NT2/D1 (cell line): ENCODE measurements around the gene VPS36.

Experiments used
- DNase-seq: peaks from one replicate; pipeline ENCODE4 v3.0.0-alpha.2; 2011; ENCODE audit warnings: low read depth, low spot score
- H3K27me3 ChIP-seq: 2 replicates; pipeline ENCODE4 v1.6.0; 2011; ENCODE audit warnings: mild to moderate bottlenecking; ENCODE audit not compliant: insufficient read length, insufficient read depth
- H3K36me3 ChIP-seq: 2 replicates; pipeline ENCODE4 v1.6.1; 2011; ENCODE audit warnings: mild to moderate bottlenecking, low read length, mixed read lengths; ENCODE audit not compliant: insufficient read depth, insufficient read length
- H3K4me1 ChIP-seq: 2 replicates; pipeline ENCODE4 v1.5.1; 2011; ENCODE audit not compliant: insufficient read depth, insufficient read length
- H3K4me3 ChIP-seq: 2 replicates; pipeline ENCODE4 v1.5.1; 2011; ENCODE audit warnings: low read depth; ENCODE audit not compliant: insufficient read length
- H3K9ac ChIP-seq: 2 replicates; pipeline ENCODE4 v1.6.0; 2011; ENCODE audit warnings: low read depth; ENCODE audit not compliant: insufficient read length
- H3K9me3 ChIP-seq: 2 replicates; pipeline ENCODE4 v1.5.1; 2011; ENCODE audit warnings: mild to moderate bottlenecking, low read length; ENCODE audit not compliant: insufficient read depth
- SUZ12 ChIP-seq: IDR thresholded peaks from 2 replicates; pipeline ENCODE4 v1.6.1; 2011; ENCODE audit not compliant: insufficient read length, insufficient read depth; ENCODE audit errors: extremely low read depth
- YY1 ChIP-seq: IDR thresholded peaks from 2 replicates; pipeline ENCODE4 v1.6.1; 2011; ENCODE audit not compliant: insufficient read length, insufficient read depth
- ZNF274 ChIP-seq: IDR thresholded peaks from 2 replicates; pipeline ENCODE4 v1.6.1; 2011; ENCODE audit warnings: mild to moderate bottlenecking, low read depth, low read length

The VPS36 gene

GRCh38 chr13:52463526-52463925 lies 13.1 kb upstream of the VPS36 start:
- no peak overlapping the region for H3K9ac ChIP-seq
- TF ChIP-seq SUZ12: no peak
- no peak for TF ChIP-seq ZNF274
- no peak for TF ChIP-seq YY1
- no peaks in the 10 kb centered on the region for H3K27me3 ChIP-seq
- H3K4me1 ChIP-seq: no peaks in the 10 kb centered on the region
- no peak overlapping the region for H3K4me3 ChIP-seq
- H3K36me3 ChIP-seq: peaks cover 16% of the 10 kb centered on the region
- no peaks in the 10 kb centered on the region for H3K9me3 ChIP-seq
- no peak for DNase-seq

DNA sequence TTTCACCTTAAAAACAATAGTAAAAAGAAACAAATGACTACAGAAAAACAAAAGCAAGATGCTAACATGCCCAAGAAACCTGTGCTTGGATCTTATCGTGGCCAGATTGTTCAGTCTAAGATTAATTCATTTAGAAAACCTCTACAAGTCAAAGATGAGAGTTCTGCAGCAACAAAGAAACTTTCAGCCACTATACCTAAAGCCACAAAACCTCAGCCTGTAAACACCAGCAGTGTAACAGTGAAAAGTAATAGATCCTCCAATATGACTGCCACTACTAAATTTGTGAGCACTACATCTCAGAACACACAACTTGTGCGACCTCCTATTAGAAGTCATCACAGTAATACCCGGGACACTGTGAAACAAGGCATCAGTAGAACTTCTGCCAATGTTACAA lies 10.8 kb upstream of the VPS36 start:
- H3K4me3 ChIP-seq: no peak overlapping the region
- H3K9me3 ChIP-seq: no peaks in the 10 kb centered on the region
- H3K36me3 ChIP-seq: peaks cover 17% of the 10 kb centered on the region

DNA sequence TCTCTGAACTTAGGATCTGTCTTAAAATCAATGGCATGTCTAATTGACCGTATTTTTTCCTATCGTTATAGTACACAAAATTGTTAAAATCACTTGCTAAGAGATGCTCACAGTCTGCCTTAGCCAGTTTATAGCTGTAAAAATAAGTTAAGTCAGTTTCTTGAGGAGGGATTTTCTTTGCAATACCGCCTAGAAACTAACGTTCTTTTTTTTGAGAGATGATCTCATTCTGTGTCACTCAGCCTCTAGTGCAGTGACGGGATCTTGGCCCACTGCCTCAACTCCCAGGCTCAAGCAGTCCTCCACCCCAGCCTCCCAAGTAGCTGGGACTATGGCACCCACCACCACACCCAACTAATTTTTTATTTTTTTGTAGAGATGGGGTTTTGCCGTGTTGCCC lies 9.2 kb upstream of the VPS36 start:
- Histone ChIP-seq H3K4me1 (no peaks in the 10 kb centered on the region), H3K9me3 (no peaks in the 10 kb centered on the region), H3K4me3 (no peak overlapping the region), H3K9ac (no peak overlapping the region), H3K27me3 (no peaks in the 10 kb centered on the region), H3K36me3 (peaks cover 13% of the 10 kb centered on the region)
- TF ChIP-seq ZNF274: no peak
- TF ChIP-seq YY1: no peak
- TF ChIP-seq SUZ12: no peak
- no peak for DNase-seq

More for the DNA sequence above, 10.8 kb upstream of the VPS36 start:
- no peak for TF ChIP-seq SUZ12
- TF ChIP-seq ZNF274: no peak
- TF ChIP-seq YY1: no peak
- Histone ChIP-seq H3K27me3 (no peaks in the 10 kb centered on the region), H3K4me1 (no peaks in the 10 kb centered on the region), H3K9ac (no peak overlapping the region)
- DNase-seq: no peak

- Histone ChIP-seq H3K4me3 (peak overlapping the region; percentile 47), H3K36me3 (peaks cover 6% of the 10 kb centered on the region), H3K27me3 (no peaks in the 10 kb centered on the region), H3K9me3 (no peaks in the 10 kb centered on the region), H3K9ac (peak overlapping the region; percentile 81), H3K4me1 (no peaks in the 10 kb centered on the region)
- TF ChIP-seq SUZ12: no peak
- no peak for TF ChIP-seq ZNF274
- no peak for TF ChIP-seq YY1
- peak; percentile 66 for DNase-seq
Observed at GRCh38 chr13:52455677-52456041, 5.2 kb upstream of the VPS36 start.

DNA sequence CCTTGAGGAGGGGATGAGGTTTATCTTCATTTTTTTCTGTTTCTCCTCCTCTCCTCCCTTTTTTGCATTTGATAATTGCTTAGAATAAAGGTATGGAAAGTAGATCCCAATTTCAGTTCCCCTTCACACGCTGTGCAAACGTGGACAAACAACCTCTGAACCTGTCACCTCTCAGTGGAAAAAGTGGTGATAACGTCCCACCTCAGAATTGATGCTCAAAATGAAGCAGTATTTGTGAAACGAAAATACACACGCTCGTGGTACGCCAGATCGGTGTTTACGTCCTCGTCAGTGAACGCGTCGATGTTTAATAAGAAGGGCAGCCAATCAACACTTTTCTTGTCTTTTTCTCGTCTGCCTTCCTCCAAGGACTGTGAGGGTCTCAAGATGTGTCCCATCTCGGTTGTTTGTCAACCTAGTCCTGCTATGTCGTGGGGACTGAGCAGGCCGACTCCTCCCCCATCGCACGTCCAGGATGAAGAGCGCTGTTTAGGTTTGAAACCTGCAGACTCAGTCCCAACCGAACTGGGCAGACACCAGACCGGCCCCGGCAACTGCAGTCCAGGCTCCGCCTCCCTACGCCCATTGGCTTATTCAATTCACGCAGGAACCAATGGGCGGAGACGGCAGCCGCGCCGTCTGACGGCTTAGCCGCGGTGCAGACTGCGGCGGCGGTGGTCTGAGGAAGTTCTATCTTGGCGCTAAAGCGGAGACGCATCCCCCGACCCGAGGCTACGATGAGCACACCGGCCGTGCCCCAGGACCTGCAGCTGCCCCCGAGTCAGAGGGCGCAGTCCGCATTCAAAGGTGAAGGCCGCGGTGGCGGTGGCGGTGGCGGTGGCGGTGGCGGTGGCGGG lies 4.6 kb upstream of the VPS36 start, which contains the start of gene CKAP2:
CKAP2 (plus strand) TSS at position 659 of the 857 bp plus-strand sequence; CDS start at position 738, 79 bp downstream.
- H3K27me3 ChIP-seq: no peaks in the 10 kb centered on the region
- TF ChIP-seq SUZ12 (no peak), ZNF274 (no peak), YY1 (no peak)
- H3K9me3 ChIP-seq: no peaks in the 10 kb centered on the region
- H3K36me3 ChIP-seq: peaks cover 6% of the 10 kb centered on the region
- DNase-seq: peak; percentile 82
- H3K4me1 ChIP-seq: no peaks in the 10 kb centered on the region
- peak within 1 kb of the TSS; percentile 81 for H3K9ac ChIP-seq
- H3K4me3 ChIP-seq: peak within 1 kb of the TSS; percentile 47

- no peaks in the 10 kb centered on the region for H3K4me1 ChIP-seq
- H3K9ac ChIP-seq: no peak overlapping the region
- no peaks in the 10 kb centered on the region for H3K9me3 ChIP-seq
- DNase-seq: no peak
- no peak for TF ChIP-seq SUZ12
- TF ChIP-seq ZNF274: no peak
- no peak for TF ChIP-seq YY1
- no peaks in the 10 kb centered on the region for H3K27me3 ChIP-seq
- peak overlapping the region; percentile 47 for H3K4me3 ChIP-seq
- H3K36me3 ChIP-seq: peaks cover 6% of the 10 kb centered on the region
Observed at GRCh38 chr13:52454459-52454819, 4.0 kb upstream of the VPS36 start.

- Histone ChIP-seq H3K4me1 (no peaks in the 10 kb centered on the region), H3K9ac (no peak overlapping the region), H3K27me3 (no peaks in the 10 kb centered on the region), H3K4me3 (no peak overlapping the region), H3K9me3 (no peaks in the 10 kb centered on the region), H3K36me3 (peaks cover 6% of the 10 kb centered on the region)
- TF ChIP-seq ZNF274 (no peak), YY1 (no peak), SUZ12 (no peak)
- DNase-seq: no peak
Observed at GRCh38 chr13:52452470-52452869, 2.0 kb upstream of the VPS36 start.
